ENCODE measurements around the gene DNAH1. TPM values are rescaled to one million over a fixed set of nuclear protein-coding genes. Genes with fewer than 3 reads are reported as not detected.
"Not testable (repeated sequence)": the region's sequence is repeated elsewhere in the genome, so short reads cannot be mapped to it uniquely, and the experiment has no call there.

Gene DNAH1
- total RNA-seq, 2 experiments from 2014 or later, result 5.8 to 14.2 TPM

DNA sequence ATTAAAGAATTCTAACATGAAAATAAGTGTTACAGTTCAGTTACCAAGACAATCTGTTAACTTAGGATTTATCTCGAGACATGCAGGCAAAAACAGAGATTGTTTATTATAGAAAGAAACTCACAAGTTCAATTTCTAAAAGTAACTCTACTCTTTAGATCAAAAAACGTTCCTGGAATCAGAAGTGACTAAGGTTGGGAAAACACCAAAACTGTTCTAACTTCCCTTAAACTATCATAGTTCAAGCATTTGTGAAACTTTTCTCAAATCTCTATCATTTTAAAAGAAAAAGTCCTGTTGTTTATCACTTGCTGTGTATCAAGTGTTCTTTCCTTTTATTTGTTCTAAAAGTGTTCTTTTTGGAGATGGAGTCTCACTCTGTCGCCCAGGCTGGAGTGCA lies 46.3 kb upstream of the DNAH1 start:
- DNase-seq (ENCODE audit: low spot score), result no peak
- Histone ChIP-seq H3K4me3 (ENCODE audit: low read depth, low read length, poor library complexity, severe bottlenecking) (no peak overlapping the region), H2AFZ (ENCODE audit: low read length) (no peak overlapping the region), H3K9me3 (ENCODE audit: low read length) (peaks cover 4% of the 10 kb centered on the region; the same call in 1 of the 2 replicates), H3K27ac (ENCODE audit: low read depth, low read length, poor library complexity, severe bottlenecking) (no peak overlapping the region), H3K4me2 (ENCODE audit: low read length) (no peak overlapping the region), H3K36me3 (ENCODE audit: insufficient read depth, low read length) (peaks cover 99% of the 10 kb centered on the region), H3K9me2 (ENCODE audit: insufficient read depth, low read length) (no peaks in the 10 kb centered on the region), H3K79me2 (ENCODE audit: insufficient read depth, low read depth, low read length) (peaks cover 92% of the 10 kb centered on the region), H3K4me1 (ENCODE audit: insufficient read depth, low read length, poor library complexity, severe bottlenecking) (peaks cover 20% of the 10 kb centered on the region), H4K20me1 (ENCODE audit: insufficient read depth, low read length) (peaks cover 36% of the 10 kb centered on the region)
- TF ChIP-seq EZH2phosphoT487 (IDR thresholded peaks at IDR 0.05; ENCODE audit: borderline replicate concordance, low read depth, low read length), result no peak
- TF ChIP-seq, protein P1, sequence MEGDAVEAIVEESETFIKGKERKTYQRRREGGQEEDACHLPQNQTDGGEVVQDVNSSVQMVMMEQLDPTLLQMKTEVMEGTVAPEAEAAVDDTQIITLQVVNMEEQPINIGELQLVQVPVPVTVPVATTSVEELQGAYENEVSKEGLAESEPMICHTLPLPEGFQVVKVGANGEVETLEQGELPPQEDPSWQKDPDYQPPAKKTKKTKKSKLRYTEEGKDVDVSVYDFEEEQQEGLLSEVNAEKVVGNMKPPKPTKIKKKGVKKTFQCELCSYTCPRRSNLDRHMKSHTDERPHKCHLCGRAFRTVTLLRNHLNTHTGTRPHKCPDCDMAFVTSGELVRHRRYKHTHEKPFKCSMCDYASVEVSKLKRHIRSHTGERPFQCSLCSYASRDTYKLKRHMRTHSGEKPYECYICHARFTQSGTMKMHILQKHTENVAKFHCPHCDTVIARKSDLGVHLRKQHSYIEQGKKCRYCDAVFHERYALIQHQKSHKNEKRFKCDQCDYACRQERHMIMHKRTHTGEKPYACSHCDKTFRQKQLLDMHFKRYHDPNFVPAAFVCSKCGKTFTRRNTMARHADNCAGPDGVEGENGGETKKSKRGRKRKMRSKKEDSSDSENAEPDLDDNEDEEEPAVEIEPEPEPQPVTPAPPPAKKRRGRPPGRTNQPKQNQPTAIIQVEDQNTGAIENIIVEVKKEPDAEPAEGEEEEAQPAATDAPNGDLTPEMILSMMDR (conservative IDR thresholded peaks at IDR 0.05; ENCODE audit: low read length), result no peak
- intact Hi-C loops (cut with micrococcal nuclease; ENCODE audit: unreplicated experiment), result no loop called here
- POLR2A ChIA-PET, result no interaction called here
- BruUV-seq (replicated peaks), result no TSS peak
- CTCF ChIA-PET (ENCODE audit: unreplicated experiment), result no interaction called here

DNA sequence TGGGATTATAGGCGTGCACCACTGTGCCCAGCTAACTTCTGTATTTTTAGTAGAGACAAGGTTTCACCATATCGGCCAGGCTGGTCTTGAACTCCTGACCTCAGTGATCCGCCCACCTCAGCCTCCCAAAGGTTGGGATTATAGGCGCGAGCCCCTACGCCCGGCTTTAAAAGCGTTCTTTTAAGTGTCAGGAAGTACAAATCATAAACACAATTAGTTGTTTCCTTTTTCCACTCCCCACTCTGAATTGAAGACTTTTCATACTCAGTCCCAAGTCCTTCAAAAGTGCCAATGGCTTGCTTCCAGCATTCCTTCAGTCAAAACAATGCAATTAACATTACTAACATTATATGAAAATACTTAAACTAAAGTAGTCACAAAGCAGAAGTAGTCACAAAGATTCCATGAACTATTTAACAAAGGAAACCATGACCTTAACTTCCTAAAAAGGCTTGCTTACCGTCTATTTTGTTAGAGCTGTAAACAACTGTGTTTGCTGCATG lies 45.8 kb upstream of the DNAH1 start:
- no peaks in the 10 kb centered on the region for H3K9me2 ChIP-seq (ENCODE audit: insufficient read depth, low read length)
- no peak for TF ChIP-seq EZH2phosphoT487 (IDR thresholded peaks at IDR 0.05; ENCODE audit: borderline replicate concordance, low read depth, low read length)
- TF ChIP-seq, protein P1 (conservative IDR thresholded peaks at IDR 0.05; ENCODE audit: low read length), result no peak
- H3K79me2 ChIP-seq (ENCODE audit: insufficient read depth, low read depth, low read length), result peaks cover 94% of the 10 kb centered on the region
- BruUV-seq (replicated peaks), result no TSS peak
- peaks cover 98% of the 10 kb centered on the region for H3K36me3 ChIP-seq (ENCODE audit: insufficient read depth, low read length)
- intact Hi-C loops (cut with micrococcal nuclease; ENCODE audit: unreplicated experiment), result no loop called here
- H3K4me2 ChIP-seq (ENCODE audit: low read length), result no peak overlapping the region
- H3K4me1 ChIP-seq (ENCODE audit: insufficient read depth, low read length, poor library complexity, severe bottlenecking), result peaks cover 21% of the 10 kb centered on the region
- no peak overlapping the region for H2AFZ ChIP-seq (ENCODE audit: low read length)
- no peak for DNase-seq (ENCODE audit: low spot score)
- POLR2A ChIA-PET, result interaction anchor here (0.5 to 2.1 kb wide), 3 partner anchors 11 to 294 kb away, joined by 3 to 4 read pairs (median 3); no protein-coding TSS in a partner anchor
- CTCF ChIA-PET (ENCODE audit: unreplicated experiment), result no interaction called here
- no peak overlapping the region for H3K27ac ChIP-seq (ENCODE audit: low read depth, low read length, poor library complexity, severe bottlenecking)
- peaks cover 4% of the 10 kb centered on the region; the same call in 1 of the 2 replicates for H3K9me3 ChIP-seq (ENCODE audit: low read length)
- H4K20me1 ChIP-seq (ENCODE audit: insufficient read depth, low read length), result peaks cover 39% of the 10 kb centered on the region
- no peak overlapping the region for H3K4me3 ChIP-seq (ENCODE audit: low read depth, low read length, poor library complexity, severe bottlenecking)

DNA sequence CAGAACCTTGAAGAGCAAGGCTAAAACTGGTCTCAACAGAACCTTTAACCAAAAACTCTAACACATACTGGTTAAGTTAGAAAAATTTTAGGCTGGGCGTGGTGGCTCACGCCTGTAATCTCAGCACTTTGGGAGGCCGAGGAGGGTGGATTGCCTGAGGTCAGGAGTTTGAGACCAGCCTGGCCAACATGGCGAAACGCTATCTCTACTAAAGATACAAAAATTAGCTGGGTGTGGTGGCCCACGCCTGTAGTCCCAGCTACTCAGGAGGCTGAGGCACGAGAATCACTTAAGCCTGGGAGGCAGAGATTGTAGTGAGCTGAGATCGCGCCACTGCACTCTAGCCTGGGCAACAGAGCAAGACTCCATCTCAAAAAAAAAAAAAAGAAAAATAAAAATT lies 43.9 kb upstream of the DNAH1 start:
- H4K20me1 ChIP-seq (ENCODE audit: insufficient read depth, low read length), result peaks cover 50% of the 10 kb centered on the region
- H3K79me2 ChIP-seq (ENCODE audit: insufficient read depth, low read depth, low read length), result peaks cover 100% of the 10 kb centered on the region
- peak overlapping the region; percentile 24; the same call in 1 of the 2 replicates for H3K4me2 ChIP-seq (ENCODE audit: low read length)
- H3K4me3 ChIP-seq (ENCODE audit: low read depth, low read length, poor library complexity, severe bottlenecking); H2AFZ ChIP-seq (ENCODE audit: low read length); H3K27ac ChIP-seq (ENCODE audit: low read depth, low read length, poor library complexity, severe bottlenecking); H3K9me2 ChIP-seq (ENCODE audit: insufficient read depth, low read length); intact Hi-C loops (cut with micrococcal nuclease; ENCODE audit: unreplicated experiment); H3K9me3 ChIP-seq (ENCODE audit: low read length); BruUV-seq (replicated peaks); DNase-seq (ENCODE audit: low spot score); CTCF ChIA-PET (ENCODE audit: unreplicated experiment): not testable (repeated sequence)
- H3K4me1 ChIP-seq (ENCODE audit: insufficient read depth, low read length, poor library complexity, severe bottlenecking), result peaks cover 35% of the 10 kb centered on the region
- POLR2A ChIA-PET, result interaction anchor here (1.7 to 2.1 kb wide), 2 partner anchors 11 to 12 kb away, joined by 4 to 6 read pairs; no protein-coding TSS in a partner anchor
- peaks cover 97% of the 10 kb centered on the region for H3K36me3 ChIP-seq (ENCODE audit: insufficient read depth, low read length)
